Activated CD8-positive, alpha-beta memory T cell treated with anti-CD3 and anti-CD28 coated beads, Interleukin-2, amount 50 U/mL, for 1 hour (primary cell): Measurements from ENCODE around the gene SLC19A1.
"Not testable (repeated sequence)": the region's sequence is repeated elsewhere in the genome, so short reads cannot be mapped to it uniquely, and the experiment has no call there.

Source experiments
- DNase-seq: peaks from one replicate; pipeline ENCODE4 v3.0.0-alpha.2; 2020; ENCODE audit errors: extremely low read depth

The SLC19A1 gene

DNA sequence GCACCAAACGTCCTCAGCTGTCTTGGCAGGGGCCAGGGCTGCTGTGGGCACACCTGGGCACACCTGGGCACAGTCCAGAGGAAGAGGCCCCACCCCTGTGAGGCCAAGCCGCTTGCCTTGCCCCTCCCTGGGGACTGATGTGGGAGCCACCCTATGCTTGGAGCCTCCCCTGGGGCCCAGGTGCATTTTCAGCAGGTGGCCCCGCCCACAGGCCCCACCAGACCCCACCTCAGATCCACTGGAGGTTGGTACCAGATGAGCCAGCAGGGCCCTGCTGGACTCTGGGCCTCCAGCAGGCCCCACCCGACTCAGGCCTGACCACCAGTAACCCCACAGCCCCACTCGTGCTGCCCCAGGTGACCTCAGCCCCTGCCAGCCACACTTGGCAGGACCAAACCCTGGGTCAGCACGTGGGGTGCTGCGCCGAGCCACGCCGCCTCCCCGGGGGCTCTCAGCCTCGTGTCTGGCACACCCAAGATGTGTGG is 8.8 kb downstream of the SLC19A1 start:
- DNase-seq = no peak

DNA sequence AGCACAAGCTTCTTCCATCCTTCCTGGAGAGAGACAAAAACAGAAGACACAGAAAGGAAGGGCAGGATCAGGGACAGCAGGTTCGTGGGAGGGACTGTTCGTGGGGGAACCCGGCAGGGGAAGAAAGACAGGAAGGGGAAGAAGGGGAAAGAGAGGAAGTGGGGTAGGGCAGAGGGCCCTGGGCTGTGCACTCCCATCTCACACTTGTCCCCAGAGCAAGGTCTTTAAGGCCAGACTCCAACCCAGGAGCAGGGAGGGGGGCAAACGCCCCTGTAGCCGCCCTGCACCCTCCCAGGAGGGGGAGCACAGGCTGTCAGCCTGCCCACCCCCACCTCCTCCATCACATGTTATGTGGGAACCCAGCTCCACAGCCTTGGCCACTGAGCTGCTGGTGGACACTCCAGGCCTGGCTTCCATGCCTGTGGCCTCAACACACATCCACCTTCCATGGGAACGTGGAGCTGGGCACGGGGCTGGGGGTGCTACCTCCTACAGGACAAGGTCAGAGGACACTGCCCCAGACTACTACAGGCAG is 9.3 kb downstream of the SLC19A1 start:
- no peak for DNase-seq

DNA sequence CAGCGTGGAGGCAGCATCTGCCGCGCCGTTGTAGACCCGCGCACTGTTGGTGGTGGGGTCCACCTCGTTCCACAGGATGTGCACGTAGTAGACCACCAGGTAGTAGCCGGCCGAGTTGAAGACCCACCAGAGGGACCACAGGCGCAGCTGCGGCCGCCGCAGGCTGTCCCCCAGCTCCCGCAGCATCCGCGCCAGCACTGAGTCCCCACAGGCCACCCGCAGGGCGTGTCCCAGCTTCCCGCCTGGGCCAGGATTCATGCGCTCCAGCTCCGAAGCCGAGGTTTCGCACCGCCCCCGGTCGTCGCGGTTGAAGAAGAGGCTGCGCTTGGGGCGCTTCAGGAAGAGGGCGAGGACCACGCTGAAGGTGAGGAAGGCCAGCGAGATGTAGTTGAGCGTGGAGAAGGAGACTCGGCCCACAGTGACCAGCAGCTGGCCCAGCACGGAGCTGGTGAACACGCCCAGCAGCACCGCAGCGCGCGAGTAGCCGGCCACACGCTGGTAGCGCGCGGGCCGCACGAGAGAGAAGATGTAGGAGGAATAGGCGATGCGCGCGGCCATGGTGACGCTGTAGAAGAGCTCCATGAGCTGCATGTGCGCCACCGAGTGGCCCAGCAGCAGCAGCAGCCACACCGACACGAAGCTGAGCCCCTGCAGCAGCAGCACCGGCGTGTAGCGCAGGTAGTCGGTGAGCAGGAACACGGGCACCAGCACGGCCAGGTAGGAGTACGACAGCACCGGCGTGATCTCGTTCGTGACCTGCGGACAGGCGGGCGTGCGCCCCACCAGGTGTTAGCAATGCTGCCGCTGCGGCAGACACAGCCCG is 10.6 kb downstream of the SLC19A1 start:
- DNase-seq = no peak

DNA sequence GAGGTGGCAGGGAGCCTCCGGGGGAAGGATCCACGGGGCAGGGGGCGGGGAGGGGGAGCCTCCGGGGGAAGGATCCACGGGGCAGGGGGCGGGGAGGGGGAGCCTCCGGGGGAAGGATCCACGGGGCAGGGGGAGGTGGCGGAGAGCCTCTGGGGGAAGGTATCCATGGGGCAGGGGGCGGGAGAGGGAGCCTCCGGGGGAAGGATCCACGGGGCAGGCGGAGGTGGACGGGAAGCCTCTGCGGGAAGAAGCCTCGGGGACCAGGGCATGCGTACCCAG is 11.2 kb downstream of the SLC19A1 start:
- DNase-seq = not testable (repeated sequence)

DNA sequence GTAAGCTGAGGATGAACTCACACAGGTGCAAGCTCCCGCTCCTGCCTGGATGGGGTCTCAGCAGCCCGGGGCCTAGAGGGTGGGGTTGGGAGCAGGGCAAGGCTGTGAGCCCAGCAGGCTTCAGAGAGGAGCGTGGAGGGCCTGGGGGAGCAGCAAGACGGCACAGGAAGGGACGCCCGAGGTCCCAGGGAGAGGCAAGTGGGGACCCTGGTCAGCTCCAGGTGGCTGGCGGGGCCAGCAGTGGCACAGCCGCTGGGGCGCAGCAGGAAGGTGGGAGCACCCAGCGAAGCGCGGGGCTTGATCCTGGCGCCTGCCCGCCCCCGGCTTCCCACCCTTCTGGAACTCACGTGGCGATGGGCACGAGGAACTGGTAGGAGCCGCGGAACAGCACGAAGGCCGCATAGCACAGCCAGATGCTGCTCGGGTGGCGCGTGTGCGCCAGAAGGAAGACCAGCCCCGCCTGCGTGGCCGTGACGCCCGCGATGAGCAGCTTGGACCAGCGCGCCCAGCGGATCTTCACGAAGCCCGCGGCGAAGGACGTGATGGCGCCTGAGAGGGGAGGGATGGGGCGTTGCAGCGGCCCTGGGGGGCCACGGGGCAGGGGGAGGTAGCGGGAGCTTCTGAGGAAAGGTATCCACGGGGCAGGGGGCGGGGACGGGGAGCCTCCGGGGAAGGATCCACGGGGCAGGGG is 11.7 kb downstream of the SLC19A1 start:
- DNase-seq = no peak

DNA sequence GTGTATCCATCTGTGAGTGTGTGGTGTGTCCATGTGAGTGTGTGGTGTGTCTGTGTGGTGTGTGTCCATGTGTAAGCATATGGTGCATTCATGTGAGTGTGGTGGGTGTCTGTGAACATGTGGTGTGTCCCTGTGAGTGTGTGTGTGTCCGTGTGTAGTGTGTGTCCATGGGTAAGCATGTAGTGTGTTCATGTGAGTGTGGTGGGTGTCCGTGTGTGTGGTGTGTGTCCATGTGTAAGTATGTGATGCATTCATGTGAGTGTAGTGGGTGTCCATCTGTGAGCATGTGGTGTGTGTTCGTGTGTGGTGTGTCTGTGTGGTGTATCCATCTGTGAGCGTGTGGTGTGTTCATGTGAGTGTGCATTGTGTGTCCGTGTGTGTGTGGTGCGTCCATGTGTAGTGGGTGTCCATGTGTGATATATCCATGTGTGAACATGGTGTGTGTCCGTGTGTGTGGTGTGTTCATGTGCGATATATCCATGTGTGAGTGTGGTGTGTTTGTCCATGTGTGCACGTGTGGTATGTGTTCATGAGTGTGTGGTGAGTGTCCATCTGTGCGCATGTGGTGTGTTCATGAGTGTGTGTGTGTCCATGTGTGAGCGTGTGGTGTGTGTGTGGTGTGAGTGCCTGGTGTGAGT is 12.3 kb downstream of the SLC19A1 start:
- no peak for DNase-seq

DNA sequence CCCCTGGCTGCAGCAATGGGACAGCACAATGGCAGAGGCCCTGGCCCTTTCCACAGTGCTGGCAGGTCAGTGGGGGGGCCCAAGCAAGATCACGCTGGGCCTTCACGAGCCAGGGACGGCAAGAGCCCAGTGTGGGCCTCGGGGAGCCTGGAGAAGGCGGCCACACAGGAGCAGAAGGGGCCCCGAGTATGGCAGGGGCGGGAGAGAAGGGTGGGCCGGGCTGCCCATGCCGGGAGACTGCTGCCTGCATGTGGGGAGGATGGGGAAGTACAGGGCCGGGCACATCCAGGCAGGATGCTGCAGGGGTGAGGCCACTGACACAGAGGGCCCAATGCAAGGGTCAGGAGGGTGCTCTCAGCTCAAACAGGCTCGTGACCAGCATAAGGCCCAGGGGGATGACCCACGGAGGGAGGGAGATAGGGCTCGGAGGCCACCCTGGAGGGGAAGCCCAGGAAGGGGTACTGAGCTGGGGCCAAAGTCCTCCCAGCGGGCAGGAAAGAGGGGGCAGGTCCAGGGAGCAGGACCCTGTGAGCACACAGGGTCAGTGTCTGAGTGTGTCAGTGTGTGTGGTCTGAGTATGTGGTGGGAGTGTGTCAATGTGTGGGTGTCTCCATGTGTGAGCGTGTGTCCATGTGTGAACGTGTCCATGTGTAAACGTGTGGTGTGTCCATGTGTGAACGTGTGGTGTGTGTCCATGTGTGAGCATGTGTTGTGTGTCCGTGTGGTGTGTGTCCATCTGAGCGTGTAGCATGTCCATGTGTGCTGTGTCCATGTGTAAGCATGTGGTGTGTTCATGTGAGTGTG is 13.1 kb downstream of the SLC19A1 start:
- DNase-seq = no peak

DNA sequence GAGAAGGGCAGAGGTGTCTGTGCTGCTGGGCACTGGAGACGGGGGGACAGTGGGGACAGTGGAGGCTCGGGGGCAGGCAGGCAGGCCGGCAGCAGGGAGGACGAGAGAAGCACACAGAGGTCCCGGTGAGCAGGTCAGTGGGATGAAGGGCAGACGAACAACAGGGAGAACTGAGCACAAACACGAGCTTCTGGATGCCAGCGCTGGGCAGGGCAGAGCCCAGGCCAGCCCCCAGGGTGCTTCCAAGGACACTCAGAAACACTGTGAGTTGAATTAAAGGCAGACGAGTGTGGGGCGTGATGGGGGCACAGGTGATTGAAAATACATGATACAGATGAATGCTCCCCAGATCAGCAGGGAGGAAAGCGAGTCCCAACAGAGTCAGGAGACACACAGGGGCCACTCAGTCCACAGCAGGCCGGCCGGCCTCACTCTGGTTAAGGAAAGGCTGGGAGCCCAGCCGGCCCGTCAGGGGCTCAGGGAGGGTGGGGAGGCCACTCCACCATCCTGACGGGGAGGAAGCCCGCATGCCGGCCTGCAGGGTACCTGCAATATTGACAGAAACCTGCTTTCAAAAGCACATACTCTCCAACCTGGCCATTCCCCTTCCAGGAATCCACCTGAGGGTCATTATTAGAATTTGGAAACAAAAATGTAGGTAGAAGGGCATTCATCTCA is 14.1 kb downstream of the SLC19A1 start:
- no peak for DNase-seq

DNA sequence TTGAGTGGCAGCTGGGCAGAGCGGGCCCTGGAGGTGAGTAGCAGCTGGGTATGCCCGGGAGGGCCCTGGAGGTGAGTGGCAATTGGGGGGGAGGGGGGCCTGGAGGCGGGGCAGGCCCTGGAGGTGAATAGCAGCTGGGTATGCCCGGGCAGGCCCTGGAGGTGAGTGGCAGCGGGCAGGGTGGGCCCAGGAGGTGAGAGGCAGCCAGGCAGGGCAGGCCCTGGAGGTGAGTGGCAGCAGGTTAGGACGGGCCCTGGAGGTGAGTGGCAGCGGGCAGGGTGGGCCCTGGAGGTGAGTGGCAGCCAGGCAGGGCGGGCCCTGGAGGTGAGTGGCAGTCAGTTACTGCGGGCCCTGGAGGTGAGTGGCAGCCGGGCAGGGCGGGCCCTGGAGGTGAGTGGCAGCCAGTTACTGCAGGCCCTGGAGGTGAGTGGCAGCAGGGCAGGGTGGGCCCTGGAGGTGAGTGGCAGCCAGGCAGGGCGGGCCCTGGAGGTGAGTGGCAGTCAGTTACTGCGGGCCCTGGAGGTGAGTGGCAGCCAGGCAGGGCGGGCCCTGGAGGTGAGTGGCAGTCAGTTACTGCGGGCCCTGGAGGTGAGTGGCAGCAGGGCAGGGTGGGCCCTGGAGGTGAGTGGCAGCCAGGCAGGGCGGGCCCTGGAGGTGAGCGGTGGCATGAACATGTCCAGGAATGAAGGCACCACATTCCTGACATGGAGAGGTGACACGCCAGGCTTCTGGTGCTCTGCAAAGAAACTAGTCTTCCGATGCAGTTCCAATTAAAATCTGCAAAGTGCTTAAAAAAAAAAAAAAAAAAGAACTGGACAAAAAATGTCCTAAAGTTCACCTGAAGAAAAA is 14.9 kb downstream of the SLC19A1 start:
- not testable (repeated sequence) for DNase-seq

DNA sequence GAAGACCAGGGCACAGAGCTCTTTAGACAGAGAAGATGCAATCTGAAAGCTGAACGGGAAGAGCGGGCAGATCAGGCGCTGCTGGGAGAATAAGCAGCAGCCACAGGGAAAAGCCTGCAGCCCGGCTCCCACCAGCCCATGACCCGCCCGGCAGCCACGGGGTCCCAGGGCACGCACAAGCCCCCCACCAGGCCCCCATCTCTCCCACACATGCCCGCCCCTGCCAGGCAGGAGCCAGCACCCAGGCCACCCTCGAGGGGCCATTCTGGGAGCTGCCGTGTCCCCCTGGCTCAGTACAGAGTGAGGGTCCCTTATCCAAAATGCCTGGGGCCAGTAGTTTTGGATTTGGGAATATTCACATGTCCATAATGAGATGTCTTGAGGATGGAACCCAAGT is 16.3 kb downstream of the SLC19A1 start:
- DNase-seq = no peak

DNA sequence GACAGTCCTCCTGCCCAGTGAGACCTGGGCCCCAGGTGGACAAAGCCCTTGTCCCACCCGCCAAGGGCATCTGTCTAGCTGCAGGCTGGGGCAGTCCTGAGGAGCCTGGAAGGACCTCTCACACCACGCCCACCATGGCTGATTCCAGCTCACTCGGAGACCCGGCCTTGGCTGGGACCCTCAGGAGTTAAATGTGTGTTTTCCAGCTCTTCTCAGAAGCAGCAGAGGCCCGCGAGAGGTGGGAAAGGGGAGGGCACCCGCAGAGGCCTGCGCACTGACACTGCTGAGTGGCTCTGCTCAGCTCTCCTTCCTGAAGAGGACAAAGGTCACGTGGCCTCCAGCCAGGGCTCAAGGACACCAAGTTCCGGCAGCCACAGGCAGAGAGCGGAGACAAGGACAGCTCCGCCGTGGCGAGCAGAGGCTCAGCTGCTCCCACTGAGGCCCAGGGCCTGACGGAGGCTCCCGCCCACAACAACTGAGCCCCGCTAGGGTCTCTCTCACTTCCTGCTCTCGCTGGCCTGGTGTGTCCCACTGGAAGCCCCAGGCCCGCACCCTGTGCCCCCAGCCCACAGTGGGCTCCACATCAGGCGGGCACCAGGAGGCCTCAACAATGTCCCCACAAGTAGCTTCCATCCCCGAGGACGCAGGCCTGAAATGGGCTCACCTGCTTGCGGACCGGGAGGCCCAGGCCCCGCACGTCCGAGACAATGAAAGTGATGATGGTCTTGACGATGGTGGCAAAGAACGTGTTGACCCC is 16.9 kb downstream of the SLC19A1 start:
- DNase-seq = no peak

DNA sequence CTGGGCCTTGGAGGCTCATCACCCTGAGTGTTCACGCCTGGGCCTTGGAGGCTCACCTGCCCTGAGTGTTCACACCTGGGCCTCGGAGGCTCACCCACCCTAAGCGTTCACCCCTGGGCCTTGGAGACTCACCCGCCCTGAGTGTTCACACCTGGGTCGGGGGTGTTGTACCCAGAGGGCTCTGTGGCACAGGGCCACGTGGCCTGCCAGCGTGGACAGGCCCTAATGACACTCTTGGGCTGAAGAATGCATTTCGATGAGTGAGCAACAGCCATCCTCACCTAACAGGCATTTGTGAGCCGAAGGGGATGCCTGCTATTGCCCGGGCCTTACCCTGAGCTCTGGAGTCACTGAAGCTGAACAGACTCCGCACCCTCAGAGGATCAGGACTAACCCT is 17.5 kb downstream of the SLC19A1 start:
- DNase-seq = no peak

DNA sequence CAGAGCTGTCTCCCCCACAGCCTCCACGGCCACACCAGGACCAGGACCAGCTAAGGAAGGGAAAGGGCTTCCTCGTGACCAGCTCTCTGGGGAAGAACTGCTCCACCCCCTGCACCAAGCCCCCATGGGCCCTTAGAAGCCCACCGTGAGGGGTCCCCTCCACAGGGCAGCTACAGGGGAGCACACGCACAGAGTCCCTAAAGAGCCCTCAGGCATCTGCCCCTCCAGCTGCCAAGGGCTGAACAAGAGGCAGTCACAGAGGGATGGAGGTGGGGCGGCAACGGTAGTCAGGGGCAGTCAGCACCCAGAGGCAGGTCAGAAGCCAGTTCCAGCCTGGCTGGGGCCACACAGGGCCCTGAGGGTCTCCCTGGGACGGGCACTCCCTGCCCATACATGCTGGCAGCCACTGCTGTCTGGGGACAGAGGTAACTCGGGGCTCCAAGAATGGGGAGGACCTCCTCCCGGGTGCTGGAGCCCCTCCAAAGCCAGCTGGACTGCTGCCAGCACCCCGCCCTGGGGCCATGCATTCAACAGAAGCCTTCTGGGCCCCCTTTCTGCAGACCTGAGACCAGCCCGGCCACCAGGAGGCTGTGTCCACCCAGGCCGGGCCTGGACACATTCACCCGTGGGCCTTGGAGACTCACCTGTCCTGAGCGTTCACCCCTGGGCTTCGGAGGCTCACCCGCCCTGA is 18.7 kb downstream of the SLC19A1 start:
- DNase-seq = no peak

DNA sequence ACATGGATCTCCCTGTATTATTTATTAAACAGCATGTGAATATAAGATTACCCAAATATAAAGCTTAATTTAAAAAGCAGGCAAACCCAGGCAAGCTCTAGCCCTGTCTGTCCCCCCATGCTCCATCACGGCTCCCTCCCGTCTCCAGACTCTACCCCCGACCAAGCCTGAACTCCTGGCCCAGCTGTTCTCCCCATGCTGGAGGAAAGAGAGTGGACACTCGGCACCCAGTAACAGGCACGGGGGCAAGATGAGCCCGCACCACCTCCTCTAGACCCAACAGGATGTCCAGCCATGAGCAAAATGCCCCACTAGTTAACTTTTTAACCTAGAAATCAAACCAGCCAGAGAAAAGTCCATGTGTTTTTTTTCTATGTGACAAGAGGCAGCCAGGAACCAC is 19.3 kb downstream of the SLC19A1 start:
- no peak for DNase-seq

DNA sequence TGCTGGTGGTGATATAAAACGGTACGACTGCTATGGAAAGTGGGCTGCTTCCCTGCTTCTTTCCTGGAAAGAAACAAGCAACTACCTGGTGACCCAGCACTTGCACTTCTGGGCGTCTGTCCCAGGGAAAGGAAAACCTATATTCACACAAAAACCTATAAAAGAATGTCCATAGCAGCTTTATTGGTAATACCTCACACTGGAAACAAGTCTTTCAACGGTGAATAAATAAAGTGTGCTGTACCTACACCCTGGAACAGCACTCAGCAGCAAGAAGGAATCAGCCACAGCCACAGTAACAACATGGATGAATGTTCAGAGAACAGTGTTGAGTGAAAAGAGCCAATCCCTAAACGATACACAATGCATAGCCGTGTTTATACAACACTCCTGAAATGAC is 19.9 kb downstream of the SLC19A1 start:
- no peak for DNase-seq

DNA sequence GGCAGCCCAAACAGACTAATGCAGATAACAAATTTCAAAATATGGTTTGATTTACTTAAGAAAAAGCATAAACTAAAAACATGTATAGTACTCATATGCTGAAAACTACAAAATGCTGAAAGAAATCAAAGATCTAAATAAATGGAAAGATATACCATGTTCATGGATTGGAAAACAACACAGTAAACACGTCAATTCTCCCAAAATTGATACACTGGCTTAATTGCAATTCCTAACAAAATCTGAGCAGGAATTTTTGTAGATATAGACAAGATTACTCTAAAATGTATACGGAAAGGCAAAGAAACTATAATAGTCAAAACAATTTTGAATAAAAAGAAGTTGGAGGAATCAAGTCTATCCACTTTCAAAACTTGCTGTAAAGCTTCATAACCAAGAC is 21.0 kb downstream of the SLC19A1 start:
- DNase-seq = no peak

DNA sequence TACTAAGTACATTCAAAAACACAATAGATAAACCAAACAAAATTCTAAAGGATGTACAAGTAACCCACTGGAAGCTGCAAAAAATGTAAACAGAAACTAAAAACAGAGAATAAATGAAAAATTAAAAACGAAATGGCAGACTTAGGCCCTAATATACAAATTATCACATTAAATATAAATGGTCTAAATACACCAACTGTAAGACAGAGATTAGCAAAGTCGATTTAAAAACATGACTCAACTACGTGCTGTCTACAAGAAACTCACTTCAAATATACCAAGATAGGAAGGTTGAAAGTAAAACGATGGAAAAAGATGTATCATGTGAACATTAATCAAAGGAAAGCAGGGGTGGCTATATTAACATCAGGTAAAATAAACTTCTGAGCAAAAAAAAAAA is 23.1 kb downstream of the SLC19A1 start:
- no peak for DNase-seq

DNA sequence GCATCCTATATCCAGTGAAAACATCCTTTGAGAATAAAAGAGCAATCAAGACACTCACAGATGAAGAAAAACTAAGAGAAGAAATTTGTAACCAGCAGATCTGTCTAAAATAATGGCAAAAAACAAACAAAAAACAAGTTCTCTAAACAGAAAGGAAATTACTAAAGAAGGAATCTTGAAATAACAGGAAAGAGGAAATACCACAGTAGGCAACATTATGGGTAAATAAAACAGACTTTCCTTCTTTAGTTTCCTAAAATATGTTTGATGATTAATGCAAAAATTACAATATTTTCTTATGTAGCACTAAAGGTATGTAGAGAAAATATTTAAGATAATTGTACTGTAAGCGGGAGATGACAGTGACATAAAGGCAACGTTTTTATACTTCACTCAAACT is 23.5 kb downstream of the SLC19A1 start:
- DNase-seq = no peak
